Measurements from ENCODE around the gene COL9A3. TPM values are rescaled to one million over a fixed set of nuclear protein-coding genes. Genes with fewer than 3 reads are reported as not detected.

Gene COL9A3
- 0.44 and 0.99 TPM in 2 replicates for total RNA-seq

DNA sequence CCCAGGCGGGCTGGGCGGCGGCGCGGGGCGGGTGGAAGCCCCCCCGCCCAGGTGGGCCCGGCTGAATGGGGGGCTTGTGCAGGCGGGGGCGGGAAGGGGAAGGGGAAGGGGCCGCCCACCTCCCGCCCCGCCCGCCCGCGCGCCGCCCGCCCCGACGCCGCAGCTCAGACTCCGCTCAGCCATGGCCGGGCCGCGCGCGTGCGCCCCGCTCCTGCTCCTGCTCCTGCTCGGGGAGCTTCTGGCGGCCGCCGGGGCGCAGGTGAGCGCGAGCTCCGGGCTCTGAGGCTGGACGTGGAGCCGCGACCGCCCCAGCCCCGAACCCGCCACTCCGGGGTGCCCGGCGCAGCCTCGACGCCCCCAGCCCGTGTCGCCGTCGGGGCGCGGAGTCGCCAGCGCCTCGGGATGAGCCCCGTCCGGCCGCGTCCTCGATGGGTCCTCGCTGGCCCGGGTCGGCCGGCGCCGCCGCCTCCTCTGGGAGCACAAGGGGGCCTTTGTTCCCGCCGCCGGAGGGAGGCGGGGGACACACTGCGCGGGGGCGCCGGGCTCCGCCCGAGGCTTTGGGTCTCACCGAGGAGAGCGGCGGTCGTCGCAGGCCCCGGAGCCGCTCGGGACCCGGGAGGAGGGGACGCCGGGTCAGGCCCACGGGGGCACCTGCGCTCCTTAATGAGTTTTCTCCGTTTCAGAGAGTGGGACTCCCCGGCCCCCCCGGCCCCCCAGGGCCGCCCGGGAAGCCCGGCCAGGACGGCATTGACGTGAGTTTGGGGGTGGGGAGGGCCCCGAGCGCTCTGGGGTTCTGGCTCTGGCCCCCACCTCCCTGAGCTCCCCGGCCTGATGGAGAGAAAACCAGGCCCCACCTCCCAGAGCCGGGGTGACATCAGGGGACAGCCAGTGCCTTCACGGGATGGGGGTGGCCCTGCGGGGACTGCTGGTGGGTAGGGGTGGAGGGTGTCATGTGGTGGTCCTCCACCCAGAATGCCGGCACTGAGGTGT lies at the start of gene COL9A3:
Gene COL9A3 (plus strand): TSS at position 167 of the 990 bp plus-strand sequence. CDS start 15 bp downstream, at position 182.
- DNase-seq (ENCODE audit: low read depth in 2 of 2) = no peak

GRCh38 chr20:62768234-62768546 lies 48.7 kb upstream of the COL9A3 start:
- DNase-seq (ENCODE audit: low read depth in 2 of 2) = no peak

- DNase-seq (ENCODE audit: low read depth in 2 of 2) = peak in 1 of 2 donors; percentile 38
Measured at GRCh38 chr20:62768551-62769287, 48.1 kb upstream of the COL9A3 start.

- DNase-seq (ENCODE audit: low read depth in 2 of 2) = no peak
Measured at GRCh38 chr20:62769346-62770071, 47.3 kb upstream of the COL9A3 start.

GRCh38 chr20:62770111-62770910 lies 46.5 kb upstream of the COL9A3 start:
- no peak for DNase-seq (ENCODE audit: low read depth in 2 of 2)

DNA sequence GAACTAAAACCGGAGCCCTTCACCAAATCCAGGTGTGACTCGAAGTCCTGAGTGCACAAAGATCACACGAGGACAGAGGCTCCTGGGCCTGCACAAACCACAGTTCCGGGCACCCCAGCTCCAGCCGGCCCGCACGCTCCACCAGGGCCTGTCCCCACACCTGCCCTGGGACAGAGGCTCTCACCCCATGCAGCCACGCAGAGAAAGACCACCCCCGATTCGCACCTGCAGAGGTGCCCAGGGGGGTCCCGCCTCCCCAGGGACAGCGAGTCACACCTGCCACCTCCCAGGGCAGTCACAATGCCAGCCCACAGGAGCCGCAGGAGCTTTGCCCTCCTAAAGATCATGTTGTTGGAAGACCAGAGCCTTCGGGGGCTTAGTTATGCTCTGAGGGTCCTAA lies 45.9 kb upstream of the COL9A3 start:
- no peak for DNase-seq (ENCODE audit: low read depth in 2 of 2)

- DNase-seq (ENCODE audit: low read depth in 2 of 2) = peak in 1 of 2 donors; percentile 18
Measured at GRCh38 chr20:62771396-62772102, 45.3 kb upstream of the COL9A3 start.

- DNase-seq (ENCODE audit: low read depth in 2 of 2) = no peak
Measured at GRCh38 chr20:62772103-62772611, 44.7 kb upstream of the COL9A3 start.

- peak in 1 of 2 donors; percentile 44 for DNase-seq (ENCODE audit: low read depth in 2 of 2)
Measured at GRCh38 chr20:62772619-62772989, 44.2 kb upstream of the COL9A3 start.

- peak; percentile 40 for DNase-seq (ENCODE audit: low read depth in 2 of 2)
Measured at GRCh38 chr20:62772990-62773844, 43.6 kb upstream of the COL9A3 start.

- no peak for DNase-seq (ENCODE audit: low read depth in 2 of 2)
Measured at GRCh38 chr20:62773845-62774714, 42.8 kb upstream of the COL9A3 start.

GRCh38 chr20:62774762-62775161 lies 42.1 kb upstream of the COL9A3 start:
- DNase-seq (ENCODE audit: low read depth in 2 of 2) = no peak

DNA sequence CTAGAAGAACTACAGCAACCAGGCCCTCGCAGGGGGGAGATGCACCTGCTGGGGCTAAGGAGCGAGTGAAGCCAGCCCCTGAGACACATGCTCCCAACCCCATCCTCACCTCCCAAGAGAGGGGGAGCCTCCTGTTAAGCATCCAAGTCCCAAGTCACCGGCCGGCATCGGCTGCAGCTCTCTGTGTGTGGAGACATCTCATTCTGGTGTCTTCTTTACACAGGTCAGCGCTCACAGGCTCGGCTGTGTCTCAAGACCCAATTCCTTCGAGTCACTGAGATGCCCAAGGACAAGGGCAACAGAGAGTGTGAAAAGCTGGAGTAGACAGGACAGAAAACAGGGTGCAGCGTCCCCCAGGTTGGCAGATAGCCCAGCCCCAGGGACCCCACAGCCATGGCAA lies 41.6 kb upstream of the COL9A3 start:
- DNase-seq (ENCODE audit: low read depth in 2 of 2) = no peak

- no peak for DNase-seq (ENCODE audit: low read depth in 2 of 2)
Measured at GRCh38 chr20:62776035-62776691, 40.7 kb upstream of the COL9A3 start.

DNA sequence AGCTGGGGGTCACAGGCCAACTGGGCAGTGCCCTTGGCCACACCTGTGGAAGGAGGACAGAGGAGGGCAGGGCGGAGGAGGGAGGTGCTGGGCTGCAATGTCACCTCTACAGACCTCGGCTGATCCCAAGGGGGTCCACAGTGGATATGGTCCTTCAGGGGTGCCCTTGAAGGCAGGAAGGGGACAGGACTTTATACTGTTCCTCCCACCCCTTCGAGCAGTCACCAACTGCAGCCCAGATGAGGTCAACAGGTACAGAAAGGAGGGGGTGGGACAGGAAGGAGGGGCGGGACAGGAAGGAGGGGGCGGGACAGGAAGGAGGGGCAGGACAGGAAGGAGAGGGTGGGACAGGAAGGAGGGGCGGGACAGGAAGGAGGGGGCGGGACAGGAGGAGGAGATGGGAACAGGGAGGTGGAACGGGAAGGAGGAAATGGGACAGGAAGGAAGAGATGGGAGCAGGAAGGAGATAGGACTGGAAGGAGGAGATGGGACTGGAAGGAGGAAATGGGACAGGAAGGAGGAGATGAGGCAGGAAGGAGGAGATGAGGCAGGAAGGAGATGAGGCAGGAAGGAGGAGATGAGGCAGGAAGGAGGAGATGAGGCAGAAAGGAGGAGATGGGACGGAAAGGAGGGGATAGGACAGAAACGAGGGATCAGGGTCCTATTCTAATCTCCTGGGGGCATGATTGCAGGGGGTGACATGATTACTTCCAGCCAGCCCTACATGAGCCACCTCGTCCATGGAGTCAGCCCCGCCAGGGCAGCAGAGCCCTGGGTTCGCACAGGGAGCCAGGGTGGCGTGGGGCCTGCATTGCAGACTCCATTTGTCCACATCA lies 39.9 kb upstream of the COL9A3 start:
- peak; percentile 30 to 33 for DNase-seq (ENCODE audit: low read depth in 2 of 2)

DNA sequence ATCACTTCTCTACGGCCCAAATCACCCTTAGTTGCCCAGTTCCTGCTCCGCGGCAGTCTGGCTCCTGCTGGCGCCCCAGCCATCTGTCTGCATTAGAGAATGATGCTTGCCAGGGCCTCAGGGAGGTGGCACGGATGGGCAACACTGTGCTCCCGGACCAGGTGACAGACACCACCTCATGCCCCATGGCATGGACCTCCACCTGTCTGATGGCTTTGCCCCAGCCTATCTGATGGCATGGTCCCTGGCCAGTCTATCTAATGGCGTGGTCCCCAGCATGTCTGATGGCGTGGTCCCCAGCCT lies 39.4 kb upstream of the COL9A3 start:
- no peak for DNase-seq (ENCODE audit: low read depth in 2 of 2)

GRCh38 chr20:62778058-62778457 lies 38.8 kb upstream of the COL9A3 start:
- DNase-seq (ENCODE audit: low read depth in 2 of 2) = no peak

Data from lung microvascular endothelial cell (primary cell).